IPS DF 19.7 (cell line): ENCODE results near the gene KBTBD13.

Experiments used
- DNase-seq: peaks from one replicate; pipeline ENCODE4 v3.0.0-alpha.2; 2013; ENCODE audit warnings: low read depth, low spot score

KBTBD13 gene

GRCh38 chr15:65106011-65106590, 29.6 kb downstream of the KBTBD13 start:
- DNase-seq, result no peak

- no peak for DNase-seq
Observed at GRCh38 chr15:65110676-65111292, 34.2 kb downstream of the KBTBD13 start.

GRCh38 chr15:65115086-65115485, 38.5 kb downstream of the KBTBD13 start, which contains the start of gene UBAP1L:
UBAP1L (minus strand) TSS chr15:65115200; CDS start chr15:65106215, 8,985 bp downstream.
- no peak for DNase-seq

GRCh38 chr15:65115542-65115941, 39.0 kb downstream of the KBTBD13 start:
- DNase-seq, result no peak
